GM18517 (cell line): Measurements from ENCODE around the gene AGBL1.
"Not testable (repeated sequence)": the region's sequence is repeated elsewhere in the genome, so short reads cannot be mapped to it uniquely, and the experiment has no call there.

Experiments
- ATAC-seq: cut with Tn5 transposase; IDR thresholded peaks from one replicate; pipeline ENCODE4 v1.9.1; 2021; ENCODE audit warnings: mild to moderate bottlenecking, moderate library complexity; ENCODE audit not compliant: unreplicated experiment

AGBL1 gene

GRCh38 chr15:87031540-87032230 lies 952.0 kb downstream of the AGBL1 start:
- no peak for ATAC-seq

- no peak for ATAC-seq
Measured at GRCh38 chr15:87032295-87032694, 952.6 kb downstream of the AGBL1 start.

- no peak for ATAC-seq
Measured at GRCh38 chr15:87033056-87033455, 953.4 kb downstream of the AGBL1 start.

GRCh38 chr15:87034886-87035285 lies 955.2 kb downstream of the AGBL1 start:
- ATAC-seq, result no peak

- no peak for ATAC-seq
Measured at GRCh38 chr15:87038404-87038803, 958.7 kb downstream of the AGBL1 start.

GRCh38 chr15:87042619-87043018 lies 962.9 kb downstream of the AGBL1 start:
- not testable (repeated sequence) for ATAC-seq

GRCh38 chr15:87045746-87046145 lies 966.1 kb downstream of the AGBL1 start:
- no peak for ATAC-seq

GRCh38 chr15:87047203-87047965 lies 967.7 kb downstream of the AGBL1 start:
- ATAC-seq, result no peak
